K562 (cell line): Measurements from ENCODE around the gene DNAJC25. TPM values are rescaled to one million over a fixed set of nuclear protein-coding genes. Genes with fewer than 3 reads are reported as not detected.

Experiments
- E2F4 ChIP-seq: sonication (generic); formaldehyde crosslinking; IDR thresholded peaks from 2 replicates; pipeline ENCODE4 v1.8.0; 2022; ENCODE audit warnings: mild to moderate bottlenecking, low read depth, missing genetic modification reagents
- FOXK2 ChIP-seq, 2 experiments: fragments of 450-650 bp; IDR thresholded peaks in 1 of 2; conservative IDR thresholded peaks in 1 of 2; 2 replicates each; pipeline ENCODE4 v1.6.1; 2016; ENCODE audit warnings: low read depth in 2 of 2, mild to moderate bottlenecking in 1 of 2
- KDM1A ChIP-seq, 2 experiments: fragments of 450-650 bp; IDR thresholded peaks; 2 replicates each; pipeline ENCODE4 v1.6.1; 2016; ENCODE audit warnings: mild to moderate bottlenecking in 2 of 2
- KLF10 ChIP-seq: fragments of 250-450 bp; sonication (Bioruptor Pico); IDR thresholded peaks from 2 replicates; pipeline ENCODE4 v1.6.1; 2021; ENCODE audit warnings: matching md5 sums
- MXI1 ChIP-seq: IDR thresholded peaks from 2 replicates; pipeline ENCODE4 v1.6.1; 2011; ENCODE audit warnings: low read depth, mild to moderate bottlenecking, improper control_type of control experiment, low read length
- MYC ChIP-seq, 2 experiments: fragments of 250-450 bp in 1 of 2; sonication (Bioruptor Pico) in 1 of 2; IDR thresholded peaks; 2 replicates each; pipeline versions ENCODE4 v1.5.1 to v1.6.1; 2012 to 2021; ENCODE audit warnings: low read depth in 2 of 2, borderline replicate concordance in 1 of 2, improper control_type of control experiment in 1 of 2, low read length in 1 of 2, mild to moderate bottlenecking in 1 of 2, moderate library complexity in 1 of 2
- PHTF2 ChIP-seq: fragments of 250-450 bp; sonication (Bioruptor Pico); IDR thresholded peaks from 2 replicates; pipeline ENCODE4 v1.5.0; 2021; ENCODE audit warnings: mild to moderate bottlenecking
- POLR2G ChIP-seq: fragments of 200-400 bp; formaldehyde crosslinking; IDR thresholded peaks from 2 replicates; pipeline ENCODE4 v1.6.1; 2017; ENCODE audit warnings: low read depth, mild to moderate bottlenecking, antibody characterized with exemption, low read length, moderate library complexity
- PTTG1 ChIP-seq: fragments of 450-650 bp; IDR thresholded peaks from 2 replicates; pipeline ENCODE4 v1.6.1; 2016; ENCODE audit warnings: low read depth, mild to moderate bottlenecking, missing genetic modification characterization, missing compliant biosample characterization
- REST ChIP-seq, 2 experiments: fragments of 450-650 bp; formaldehyde crosslinking in 1 of 2; IDR thresholded peaks; 2 replicates each; pipeline versions ENCODE4 v1.4.0 to v1.6.1; 2014 to 2020; ENCODE audit warnings: mild to moderate bottlenecking in 2 of 2, borderline replicate concordance in 1 of 2, low read depth in 1 of 2
- SMAD3 ChIP-seq: fragments of 450-650 bp; formaldehyde crosslinking; conservative IDR thresholded peaks from 2 replicates; pipeline ENCODE4 v1.4.0; 2020; ENCODE audit warnings: mild to moderate bottlenecking
- SRSF9 ChIP-seq: fragments of 200-400 bp; formaldehyde crosslinking; IDR thresholded peaks from 2 replicates; pipeline ENCODE4 v1.6.1; 2017; ENCODE audit warnings: low read depth, low read length, borderline replicate concordance
- STAT5B ChIP-seq: fragments of 250-450 bp; sonication (Bioruptor Pico); IDR thresholded peaks from 2 replicates; pipeline ENCODE4 v1.8.0; 2021; ENCODE audit warnings: mild to moderate bottlenecking, inconsistent platforms
- U2AF2 ChIP-seq: fragments of 200-400 bp; formaldehyde crosslinking; optimal IDR thresholded peaks from 2 replicates; pipeline ENCODE3; 2017; ENCODE audit warnings: low read depth, mild to moderate bottlenecking, low read length
- ZBTB8A ChIP-seq: fragments of 450-650 bp; IDR thresholded peaks from 2 replicates; pipeline ENCODE4 v1.6.1; 2018; ENCODE audit warnings: mild to moderate bottlenecking, moderate library complexity; ENCODE audit not compliant: partially characterized antibody
- ZFP30 ChIP-seq: fragments of 250-450 bp; sonication (Bioruptor Pico); IDR thresholded peaks from 2 replicates; pipeline ENCODE4 v1.8.0; 2022; ENCODE audit warnings: moderate library complexity, mild to moderate bottlenecking, inconsistent platforms, borderline replicate concordance
- ZNF354B ChIP-seq: fragments of 250-450 bp; sonication (Bioruptor Pico); IDR thresholded peaks from 2 replicates; pipeline ENCODE4 v1.4.0; 2020
- ZNF561 ChIP-seq: fragments of 450-650 bp; formaldehyde crosslinking; conservative IDR thresholded peaks from 2 replicates; pipeline ENCODE4 v1.4.0; 2020; ENCODE audit warnings: mild to moderate bottlenecking, moderate library complexity
- polyA plus RNA-seq, 8 experiments: library from polyadenylated mRNA; depleted of rRNA in 4 of 8; stranded (reverse) in 5 of 8; unstranded in 3 of 8; fragments of >200 nt; fragmentation: Nextera tagmentation in 2 of 8; fragmentation: Illumina TruSeq in 1 of 8; extraction: Ambion mirVana in 2 of 8; extraction: Trizol in 1 of 8; gene quantifications; 2 replicates each; pipeline versions ENCODE4 v1.2.1 to v1.2.3, GENCODE V29; 2011 to 2014; ENCODE audit warnings: inconsistent platforms in 1 of 8, missing spikeins in 1 of 8
- total RNA-seq, 7 experiments: library from RNA; depleted of rRNA in 6 of 7; stranded (reverse); fragments of >200 nt in 6 of 7; fragmentation: Illumina TruSeq in 2 of 7; extraction: Trizol in 2 of 7; gene quantifications; 2 replicates each; pipeline versions ENCODE4 v1.2.1 to v1.2.3, GENCODE V29; 2011 to 2021; ENCODE audit warnings: low replicate concordance in 1 of 7
- TF ChIP-seq, protein P1 (sequence below): sonication (generic); formaldehyde crosslinking; IDR thresholded peaks from 2 replicates; pipeline ENCODE4 v1.8.0; 2022; ENCODE audit warnings: mild to moderate bottlenecking, missing genetic modification reagents

Gene DNAJC25
- total and polyA plus RNA-seq, 9 of the 15 experiments (the other 6 are each of a cell fraction or from before 2014, with no cell fraction given): 3.7 to 11.2 (median 7.1) TPM

GRCh38 chr9:111630964-111631213, 245 bp upstream of the DNAJC25 start (continued):
- TF ChIP-seq REST (IDR thresholded peaks at IDR 0.05; ENCODE audit: borderline replicate concordance) (no peak), REST (CRISPR knock-in tag; IDR thresholded peaks at IDR 0.05; ENCODE audit: low read depth) (no peak), ZFP30 (no peak), STAT5B (CRISPR knock-in tag) (no peak), SRSF9 (no peak), MXI1 (no peak), U2AF2 (no peak), PTTG1 (no peak), ZBTB8A (no peak), KDM1A (IDR thresholded peaks at IDR 0.05) (peak in 1 of 2 experiments; percentile 42; a peak in 2 of 4 replicates), PHTF2 (CRISPR knock-in tag) (no peak), SMAD3 (CRISPR knock-in tag) (no peak), ZNF354B (CRISPR knock-in tag) (no peak), ZNF561 (CRISPR knock-in tag) (no peak), MYC (IDR thresholded peaks at IDR 0.05; ENCODE audit: low read depth, low read length) (no peak), MYC (CRISPR knock-in tag; IDR thresholded peaks at IDR 0.05; ENCODE audit: borderline replicate concordance, low read depth) (no peak), POLR2G (no peak), KLF10 (CRISPR knock-in tag) (no peak), E2F4 (no peak), FOXK2 (conservative IDR thresholded peaks at IDR 0.05 in 1 of 2, IDR thresholded peaks at IDR 0.05 in 1 of 2; ENCODE audit: low read depth in 2 of 2) (peak; percentile 66 to 80; a peak in 3 of 4 replicates)
- TF ChIP-seq, protein P1, sequence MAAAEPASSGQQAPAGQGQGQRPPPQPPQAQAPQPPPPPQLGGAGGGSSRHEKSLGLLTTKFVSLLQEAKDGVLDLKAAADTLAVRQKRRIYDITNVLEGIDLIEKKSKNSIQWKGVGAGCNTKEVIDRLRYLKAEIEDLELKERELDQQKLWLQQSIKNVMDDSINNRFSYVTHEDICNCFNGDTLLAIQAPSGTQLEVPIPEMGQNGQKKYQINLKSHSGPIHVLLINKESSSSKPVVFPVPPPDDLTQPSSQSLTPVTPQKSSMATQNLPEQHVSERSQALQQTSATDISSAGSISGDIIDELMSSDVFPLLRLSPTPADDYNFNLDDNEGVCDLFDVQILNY: no peak
